Pulmonary artery endothelial cell (primary cell): Measurements from ENCODE around the gene EMX2. TPM values are rescaled to one million over a fixed set of nuclear protein-coding genes. Genes with fewer than 3 reads are reported as not detected.

Experiments
- DNase-seq: peaks from one replicate; pipeline ENCODE4 v3.0.0-alpha.2; 2011; ENCODE audit warnings: low read depth, low spot score
- total RNA-seq: library from RNA; depleted of rRNA; stranded (reverse); fragments of >200 nt; gene quantifications from 2 replicates; pipeline ENCODE4 v1.2.3, GENCODE V29; 2014

The EMX2 gene
- total RNA-seq, 1 donor from 2014 or later: not detected

DNA sequence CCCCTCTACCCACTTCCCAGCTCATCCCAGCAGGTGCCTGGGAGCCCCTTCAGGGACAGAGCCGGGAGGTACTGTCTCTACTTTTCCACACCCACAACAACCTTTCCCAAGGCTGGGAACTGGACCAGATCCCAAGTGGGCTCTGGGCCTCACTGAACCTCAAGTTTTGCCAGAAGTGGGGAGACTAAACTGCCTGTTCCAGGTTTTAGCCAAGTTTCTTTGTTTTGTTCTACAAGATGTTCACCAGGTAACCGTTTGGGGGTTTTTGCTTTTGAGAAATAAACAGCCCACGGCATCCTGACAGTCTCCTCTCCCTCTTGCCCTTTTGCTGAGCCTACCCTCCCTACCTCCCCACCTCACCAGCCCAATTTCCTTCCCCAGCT lies 10.6 kb upstream of the EMX2 start:
- no peak for DNase-seq

DNA sequence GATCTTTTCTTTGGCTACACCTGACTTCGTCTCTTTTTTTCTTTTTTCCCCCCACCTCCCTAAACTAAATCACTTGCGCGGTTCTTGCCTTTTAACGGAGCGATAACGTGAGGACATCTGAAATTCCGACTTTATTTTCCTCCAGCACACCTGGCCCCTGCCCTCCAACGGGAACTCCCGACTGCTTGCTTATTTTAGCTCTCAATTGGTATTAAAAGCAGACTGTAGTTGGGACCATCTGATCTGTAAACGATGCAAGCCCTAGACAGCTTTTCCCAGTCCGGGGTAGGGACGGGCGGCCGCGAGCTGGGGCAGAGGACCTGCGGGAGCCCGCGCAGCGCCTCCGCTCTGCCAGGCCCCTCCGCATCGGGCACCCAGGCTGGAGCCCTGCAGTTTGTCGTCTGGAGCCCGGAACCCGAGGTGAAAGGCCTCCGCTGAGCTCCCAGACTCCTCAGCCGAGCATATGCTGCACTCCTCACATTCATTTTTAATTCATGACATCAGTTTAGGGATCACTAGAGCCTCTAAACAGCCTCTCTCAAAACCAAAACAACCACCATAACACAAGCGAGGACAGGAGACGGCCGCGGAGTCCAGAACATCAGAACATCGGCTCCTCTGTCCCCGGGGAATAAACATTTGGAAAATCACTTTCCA lies 10.0 kb upstream of the EMX2 start:
- DNase-seq: no peak

- DNase-seq: no peak
Measured at GRCh38 chr10:117533507-117534281, 8.9 kb upstream of the EMX2 start.

GRCh38 chr10:117534321-117535297 lies 7.9 kb upstream of the EMX2 start:
- DNase-seq: no peak

- no peak for DNase-seq
Measured at GRCh38 chr10:117535298-117536071, 7.1 kb upstream of the EMX2 start.

- no peak for DNase-seq
Measured at GRCh38 chr10:117536072-117536865, 6.3 kb upstream of the EMX2 start.

DNA sequence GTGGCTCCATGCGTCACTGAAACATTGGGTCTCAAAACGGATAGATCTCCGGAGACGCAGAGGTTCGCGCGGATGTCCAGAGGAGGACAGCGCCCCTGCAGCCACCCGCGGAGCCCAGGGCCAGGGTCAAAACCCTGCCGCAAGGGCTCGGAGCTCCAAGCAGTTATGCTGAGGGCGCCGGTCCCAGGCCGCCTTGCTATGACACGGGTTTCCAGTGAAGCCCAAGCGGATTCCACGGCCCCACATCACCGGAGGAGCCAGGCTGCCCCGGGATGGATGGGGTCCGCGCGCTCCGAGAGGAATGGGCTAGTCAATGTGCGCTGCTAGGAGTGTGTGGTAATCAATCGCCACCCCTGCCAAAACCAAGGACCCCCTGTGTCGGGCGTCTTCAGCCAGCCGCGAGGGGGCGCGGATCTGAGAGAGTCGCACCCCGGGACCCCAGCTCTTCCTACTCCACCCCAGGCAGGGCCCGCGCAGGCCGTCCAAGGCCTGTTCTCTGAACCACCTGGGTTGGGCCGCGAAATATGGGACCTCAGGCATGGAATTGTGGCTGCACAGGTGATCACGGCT lies 5.6 kb upstream of the EMX2 start:
- no peak for DNase-seq

GRCh38 chr10:117537436-117537903 lies 5.1 kb upstream of the EMX2 start:
- DNase-seq: no peak

- DNase-seq: no peak
Measured at GRCh38 chr10:117537904-117538524, 4.5 kb upstream of the EMX2 start.

DNA sequence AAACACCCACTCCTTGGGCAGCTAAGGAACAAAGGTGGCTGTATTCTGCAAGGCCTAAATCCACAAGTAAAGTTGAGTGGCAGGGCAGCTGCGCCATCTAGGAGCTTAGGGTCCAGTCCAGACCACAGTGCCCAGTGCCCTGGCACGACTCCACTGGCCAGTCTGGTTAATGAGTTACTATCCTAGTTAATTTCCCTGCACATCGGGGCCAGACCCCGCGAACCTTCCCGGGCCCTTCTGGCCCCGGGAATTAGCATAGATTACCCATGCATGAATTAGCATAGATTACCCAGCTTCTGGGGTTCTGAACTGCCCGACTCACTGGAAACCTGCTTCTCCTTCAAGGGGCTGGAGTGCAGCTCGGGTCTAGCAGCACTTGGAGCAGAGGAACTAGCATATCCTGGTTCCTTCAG lies 3.2 kb upstream of the EMX2 start:
- DNase-seq: no peak

GRCh38 chr10:117539903-117540639 lies 2.5 kb upstream of the EMX2 start:
- DNase-seq: no peak

DNA sequence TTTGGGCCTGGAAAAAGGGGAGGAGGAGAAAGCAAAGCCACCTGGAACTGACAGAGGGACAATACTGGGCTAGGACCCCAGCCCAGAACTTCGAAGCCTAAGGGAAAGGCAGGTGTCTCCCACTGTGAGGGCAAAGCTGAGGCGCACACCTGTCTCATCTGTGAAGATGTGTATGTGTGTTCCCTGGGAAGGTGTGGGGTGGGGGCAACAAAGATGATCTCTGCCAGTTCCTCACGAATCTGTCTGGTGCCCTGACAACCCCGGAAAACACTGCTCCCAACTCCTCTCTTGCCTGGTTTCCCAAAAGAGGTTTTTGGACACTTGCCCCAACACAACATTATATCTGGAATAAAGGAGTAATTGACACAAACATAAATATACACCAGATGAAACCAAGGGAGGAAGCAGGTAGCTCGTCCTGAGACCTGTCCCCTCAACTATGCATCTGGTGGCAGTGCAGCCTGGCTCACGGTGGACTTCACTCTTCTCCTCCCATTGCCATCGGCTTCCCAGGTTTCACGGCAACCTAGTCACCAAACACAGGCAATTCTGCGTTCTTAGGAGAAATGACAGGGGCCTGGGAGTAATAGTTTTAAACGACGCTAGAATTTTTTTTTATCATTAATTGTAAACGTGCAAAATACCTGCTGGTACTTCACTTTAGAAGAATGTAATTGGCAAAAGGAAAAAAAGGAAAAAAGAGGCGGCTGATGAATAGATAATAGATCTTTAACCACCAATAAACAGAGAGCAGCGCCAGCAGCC lies 1.7 kb upstream of the EMX2 start:
- DNase-seq: no peak

DNA sequence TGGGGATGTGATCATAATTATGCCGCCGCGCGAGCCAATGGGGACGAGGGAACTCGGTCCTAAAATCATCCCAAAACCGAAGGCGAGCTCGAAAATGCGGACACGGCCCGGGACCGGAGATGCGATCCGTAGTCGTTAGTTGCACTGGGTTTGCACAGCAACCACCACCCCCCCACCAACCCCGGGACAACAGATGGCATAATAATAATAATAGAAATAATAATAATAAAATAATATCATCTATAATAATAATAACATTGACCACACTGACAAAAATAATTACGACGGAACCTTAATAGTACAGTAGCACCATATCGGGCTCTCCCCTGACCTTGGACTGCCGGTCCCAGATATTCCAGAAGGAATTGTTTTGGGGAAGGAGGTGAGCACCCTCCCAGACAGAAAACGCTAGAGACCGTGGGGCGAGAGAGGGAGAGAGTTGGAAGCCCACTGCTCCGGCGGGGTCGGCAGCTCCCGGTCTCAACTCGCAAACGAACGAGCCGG lies 1.1 kb upstream of the EMX2 start:
- DNase-seq: no peak

GRCh38 chr10:117541909-117542705 lies 439 bp upstream of the EMX2 start:
- DNase-seq: no peak

- no peak for DNase-seq
Measured at GRCh38 chr10:117543225-117544003, 868 bp downstream of the EMX2 start.
